Measurements from ENCODE around the gene BRD2.
A peak's percentile ranks its signal among the peaks of the same experiment; 100 is the strongest.

The BRD2 gene

DNA sequence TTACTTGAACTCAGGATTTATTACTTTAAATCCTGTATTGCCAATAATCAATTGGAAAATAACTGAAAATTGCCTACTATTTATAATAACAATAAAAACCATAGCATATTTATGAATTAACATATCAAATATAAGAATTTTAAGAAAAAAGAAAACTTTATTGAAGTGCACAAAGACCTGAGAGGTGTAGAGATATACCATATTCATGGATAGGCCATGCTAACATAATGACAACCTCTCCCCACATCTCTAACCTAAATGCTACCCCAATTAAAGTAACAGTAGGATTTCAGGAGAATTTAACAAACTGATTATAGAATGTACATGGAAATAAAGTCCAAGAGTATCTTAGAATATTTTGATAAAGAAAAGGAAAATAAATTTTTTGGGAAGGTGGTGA is 22.4 kb upstream of the BRD2 start:
- DNase-seq, result no peak

DNA sequence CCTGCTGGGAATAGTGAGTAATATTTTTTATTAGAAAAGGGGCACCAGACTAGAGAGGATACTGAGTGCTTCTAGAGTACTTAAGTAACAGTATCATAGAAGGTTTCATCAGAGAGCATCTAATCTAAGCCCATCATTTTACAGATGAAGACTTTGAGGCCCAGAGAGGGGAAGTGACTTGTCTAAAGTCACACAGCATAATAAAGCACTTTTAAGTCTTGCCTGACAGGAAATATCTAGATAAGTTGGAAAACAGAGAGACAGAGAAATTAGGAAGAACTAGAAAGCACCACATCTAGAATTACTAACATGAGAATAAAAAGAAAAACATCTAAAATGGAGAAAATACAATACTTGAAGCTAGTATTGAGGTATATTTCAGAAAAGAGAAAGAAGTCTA is 21.5 kb upstream of the BRD2 start:
- DNase-seq, result no peak

DNA sequence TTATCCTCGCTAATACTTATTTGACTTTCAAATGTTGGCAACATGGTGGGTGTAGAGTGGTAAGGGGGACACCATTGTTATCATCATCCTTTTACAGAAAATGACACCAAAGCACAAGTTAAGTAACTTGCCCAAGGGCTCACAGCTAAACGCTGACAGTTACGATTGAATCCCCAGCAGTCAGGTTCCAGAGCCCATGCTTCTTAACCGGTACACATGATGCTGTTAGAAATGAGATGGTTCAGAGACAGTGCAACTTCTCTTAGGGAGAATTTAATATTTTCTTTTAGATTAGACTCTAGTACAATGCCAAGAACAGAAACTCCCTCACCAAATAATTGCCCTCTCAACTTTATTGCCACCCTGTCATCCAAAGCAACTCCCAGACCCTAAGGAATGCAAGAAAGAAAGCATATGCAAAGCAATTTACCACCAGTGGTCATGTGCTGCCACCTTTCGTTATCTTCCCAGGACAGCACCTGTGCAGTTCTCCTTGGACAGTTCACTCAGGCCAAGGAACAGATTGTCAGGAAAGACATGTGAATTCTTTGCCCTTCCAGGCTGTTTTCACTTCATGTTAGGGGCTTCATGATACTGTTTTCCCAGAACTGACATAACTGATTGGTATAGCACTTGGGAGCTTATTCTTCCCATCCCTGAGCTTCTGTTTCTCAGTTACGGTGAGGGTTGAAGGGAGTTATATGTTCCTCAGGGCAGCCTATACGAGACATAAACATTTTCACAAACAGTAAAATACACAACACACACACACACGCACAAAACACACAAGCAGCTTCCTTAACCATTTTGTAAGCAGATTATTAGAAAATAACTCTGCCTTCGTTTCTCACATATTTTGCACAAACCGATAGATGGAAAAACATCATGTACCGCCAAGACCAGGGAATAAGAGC is 20.6 kb upstream of the BRD2 start:
- peak; percentile 50 for DNase-seq

DNA sequence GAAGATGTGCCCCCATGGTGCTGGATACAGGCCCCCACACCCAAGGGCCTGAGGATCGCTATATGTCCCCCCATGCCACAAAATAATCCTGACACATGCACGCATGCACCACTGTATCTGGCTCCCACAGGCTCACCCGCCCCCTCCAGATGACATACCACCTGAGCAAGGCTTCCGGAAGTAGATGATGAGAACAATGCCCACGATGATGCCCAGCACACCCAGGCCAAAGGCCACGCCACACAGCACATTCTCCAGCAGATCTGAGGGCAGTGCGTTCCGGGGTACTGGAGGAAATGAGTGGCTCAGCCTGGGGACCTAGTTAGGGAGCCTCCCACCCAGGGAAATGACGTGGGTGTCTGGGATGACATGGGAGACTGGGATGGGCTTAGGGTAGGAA is 19.3 kb upstream of the BRD2 start:
- DNase-seq, result no peak

DNA sequence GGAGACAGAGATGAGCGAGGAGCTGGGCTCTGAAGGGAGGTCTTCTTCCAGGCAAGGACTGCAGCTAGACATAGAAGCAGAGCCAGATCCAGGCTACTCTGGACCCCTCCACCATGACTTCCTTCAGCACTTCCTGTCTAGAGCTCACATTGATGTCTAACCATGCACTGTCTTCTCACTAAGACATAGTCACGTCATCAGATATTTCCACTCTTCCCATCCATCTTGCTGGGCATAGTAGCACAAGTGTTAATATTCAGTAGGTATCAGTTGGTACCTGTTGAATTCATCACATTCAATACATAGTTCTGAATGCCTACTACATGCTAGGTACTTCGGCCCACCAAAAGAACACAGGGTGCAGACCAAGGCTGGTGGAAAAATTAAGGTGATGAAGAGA is 18.4 kb upstream of the BRD2 start:
- DNase-seq, result no peak

DNA sequence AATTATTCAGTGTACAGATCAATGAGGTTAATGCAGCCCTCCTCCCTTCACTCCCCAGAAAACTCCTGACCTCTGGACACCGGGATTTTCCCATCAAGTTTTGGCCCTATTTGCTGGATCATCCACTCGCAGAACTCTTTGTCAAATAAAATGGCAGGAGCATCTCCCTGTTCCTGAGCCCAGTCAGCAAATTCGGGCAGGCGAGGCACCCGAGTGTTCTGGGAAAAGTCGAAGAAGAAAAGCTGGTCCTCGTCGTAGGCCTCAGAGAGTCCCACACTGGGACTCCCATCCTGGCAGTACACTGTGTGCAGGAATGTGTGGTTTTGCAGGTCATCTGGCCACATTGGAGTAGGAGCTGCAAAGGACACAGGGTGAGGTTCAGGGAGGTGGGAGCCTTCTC is 17.9 kb upstream of the BRD2 start:
- DNase-seq, result no peak

DNA sequence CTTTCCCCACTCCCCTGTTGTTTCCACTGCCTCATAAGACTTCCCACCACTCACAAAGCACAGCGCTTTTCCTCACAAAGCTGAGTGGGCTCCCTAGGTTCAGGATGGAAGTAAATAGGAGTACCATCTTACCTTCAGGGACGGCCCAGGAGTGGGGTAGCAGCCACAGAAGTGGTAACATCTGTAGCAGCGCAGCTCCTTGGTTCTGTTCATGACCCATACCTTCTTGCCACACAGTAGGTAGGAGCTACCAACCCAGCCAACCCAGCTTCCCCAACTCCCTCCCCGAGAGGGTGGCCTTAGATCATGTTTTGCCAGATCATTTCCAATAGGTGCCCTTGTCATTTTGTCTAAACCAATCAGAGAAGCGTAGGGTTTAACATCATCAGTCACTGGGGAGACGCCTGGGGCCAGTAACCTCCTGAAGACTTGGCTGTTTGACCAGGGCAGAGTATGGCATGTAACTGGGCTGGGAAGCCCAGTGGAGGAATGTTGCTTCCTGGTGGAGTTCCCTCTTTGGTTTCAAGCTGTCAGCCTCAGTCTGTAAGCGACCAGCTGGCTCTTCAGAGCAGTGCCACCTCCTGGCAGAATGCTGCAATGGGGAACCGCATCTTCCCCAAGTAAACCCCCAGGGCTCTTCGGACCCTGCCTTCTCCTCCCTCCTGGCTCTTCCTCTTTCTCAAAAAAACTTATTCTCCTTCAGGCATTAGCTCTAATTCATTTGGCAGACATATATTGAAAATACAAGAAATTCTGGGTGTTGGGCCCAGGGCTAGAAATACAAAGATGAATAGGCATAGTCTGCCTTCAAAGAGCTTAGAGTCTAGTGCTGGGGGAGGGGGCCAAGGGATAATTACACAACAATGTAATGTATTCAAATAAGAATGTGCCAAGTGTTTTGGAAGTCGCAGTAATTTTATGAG is 15.3 kb upstream of the BRD2 start, which contains the start of gene HLA-DMA:
HLA-DMA (minus strand) TSS at position 281 of the 923 bp plus-strand sequence; CDS start at position 220, 61 bp downstream.
- DNase-seq, result peak; percentile 58

DNA sequence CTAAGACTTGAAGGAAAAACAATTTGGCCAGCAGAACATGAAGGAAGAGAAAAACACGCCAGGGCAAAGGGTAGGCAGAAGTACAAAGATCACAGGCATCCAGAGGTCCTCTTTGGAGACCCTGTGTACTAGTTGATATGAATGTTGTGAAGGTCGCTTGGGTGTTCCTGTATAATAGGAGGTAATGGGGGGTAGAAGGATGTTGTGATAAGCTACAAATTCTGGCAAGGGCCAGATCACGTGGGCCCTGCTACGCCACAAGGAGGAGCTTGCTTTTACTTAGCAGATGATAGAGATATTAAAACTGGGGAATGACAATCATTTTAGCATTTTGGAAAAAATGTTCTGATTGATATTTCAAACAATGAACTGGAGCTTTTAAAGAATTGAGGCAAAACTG is 14.6 kb upstream of the BRD2 start:
- no peak for DNase-seq

DNA sequence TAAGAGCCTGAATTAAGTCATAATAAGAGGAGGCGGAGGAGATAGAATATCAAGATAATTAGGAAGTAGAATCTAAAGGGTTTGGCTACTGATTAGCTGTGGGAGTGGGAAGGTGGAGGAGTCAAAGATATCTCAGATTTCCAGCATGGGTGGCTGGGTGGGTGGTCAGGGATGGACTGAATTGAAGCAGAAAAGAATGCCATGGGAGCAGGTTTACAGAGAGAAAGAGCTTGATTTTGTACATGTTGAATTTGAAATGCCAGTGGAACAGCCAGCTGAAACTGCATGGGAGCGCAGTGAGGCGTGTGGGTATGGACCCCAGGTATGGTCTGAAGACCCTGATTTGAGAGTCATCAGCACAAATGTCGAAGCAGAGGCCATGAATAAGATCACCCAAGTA is 14.1 kb upstream of the BRD2 start:
- no peak for DNase-seq

DNA sequence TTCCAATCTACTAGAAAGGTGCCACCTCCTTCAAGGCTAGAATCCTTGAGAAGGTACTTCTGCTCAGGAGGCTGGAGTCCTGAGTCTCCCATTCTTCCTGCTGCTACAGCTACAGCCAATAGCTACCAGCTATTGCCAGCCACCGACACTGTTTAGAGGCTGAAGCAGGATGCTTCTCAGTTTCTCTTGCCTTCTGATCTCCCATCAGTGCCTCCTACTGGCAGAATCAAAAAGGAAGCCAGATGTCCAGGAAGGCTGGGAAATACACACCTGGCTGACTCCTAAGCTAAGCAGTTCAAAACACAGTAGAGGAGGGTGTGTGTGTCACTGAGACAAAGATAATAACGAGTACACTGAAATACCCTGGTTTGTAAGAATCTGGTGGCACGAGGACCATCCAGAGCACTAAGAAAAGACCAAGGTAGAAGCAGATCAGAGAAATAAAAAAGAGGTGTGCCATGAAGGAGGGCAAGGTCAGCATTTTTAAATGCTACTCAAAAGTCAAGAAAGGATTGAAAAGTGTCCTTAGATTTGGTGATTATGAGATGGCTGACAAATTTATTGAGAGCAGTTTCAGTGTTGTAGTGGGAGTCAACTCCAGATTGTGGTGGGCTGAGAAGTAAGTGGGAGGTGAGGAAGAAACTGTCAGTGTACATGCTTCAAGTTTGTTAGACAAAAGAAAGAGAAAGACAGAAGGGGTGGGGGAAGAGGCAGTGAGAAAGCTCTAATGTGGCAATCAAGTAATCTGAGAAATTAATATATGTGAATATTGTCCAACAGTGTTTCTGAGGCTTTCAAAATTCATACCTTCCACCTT is 13.2 kb upstream of the BRD2 start:
- peak; percentile 22 for DNase-seq

DNA sequence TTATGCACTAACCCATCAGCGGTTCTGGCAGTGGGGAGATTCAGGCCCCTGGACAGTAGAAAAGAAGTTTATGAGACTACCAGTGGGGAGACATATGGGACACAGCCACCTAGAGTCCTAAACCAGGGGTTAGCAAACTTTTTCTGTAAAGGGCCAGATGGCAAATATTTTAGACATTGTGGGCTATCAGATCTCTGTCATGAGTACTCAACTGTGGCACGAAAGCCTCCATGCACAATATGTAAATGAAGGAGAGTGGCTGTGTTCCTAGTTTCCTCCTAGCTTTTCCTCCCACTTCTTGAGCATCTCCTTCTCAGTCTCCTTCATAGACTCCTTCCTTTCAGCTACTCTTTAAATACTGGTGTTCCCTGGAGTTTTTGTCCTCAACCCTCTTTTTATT is 12.2 kb upstream of the BRD2 start:
- DNase-seq, result no peak

DNA sequence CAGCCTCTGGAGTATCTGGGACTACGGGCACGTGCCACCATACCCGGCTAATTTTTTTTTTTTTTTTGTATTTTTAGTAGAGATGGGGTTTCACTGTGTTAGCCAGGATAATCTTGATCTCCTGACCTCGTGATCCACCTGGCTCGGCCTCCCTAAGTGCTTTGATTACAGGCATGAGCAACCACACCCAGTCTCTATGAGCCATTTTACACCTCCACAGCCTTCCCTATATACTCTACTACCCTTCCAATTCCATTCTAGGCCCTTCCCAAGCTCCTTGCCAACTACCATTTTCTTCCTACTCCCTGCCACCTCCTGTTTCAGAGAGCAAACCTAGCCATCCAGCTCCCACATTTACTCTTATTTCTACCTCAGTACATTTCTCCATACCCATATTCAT is 7.8 kb upstream of the BRD2 start:
- DNase-seq, result no peak

DNA sequence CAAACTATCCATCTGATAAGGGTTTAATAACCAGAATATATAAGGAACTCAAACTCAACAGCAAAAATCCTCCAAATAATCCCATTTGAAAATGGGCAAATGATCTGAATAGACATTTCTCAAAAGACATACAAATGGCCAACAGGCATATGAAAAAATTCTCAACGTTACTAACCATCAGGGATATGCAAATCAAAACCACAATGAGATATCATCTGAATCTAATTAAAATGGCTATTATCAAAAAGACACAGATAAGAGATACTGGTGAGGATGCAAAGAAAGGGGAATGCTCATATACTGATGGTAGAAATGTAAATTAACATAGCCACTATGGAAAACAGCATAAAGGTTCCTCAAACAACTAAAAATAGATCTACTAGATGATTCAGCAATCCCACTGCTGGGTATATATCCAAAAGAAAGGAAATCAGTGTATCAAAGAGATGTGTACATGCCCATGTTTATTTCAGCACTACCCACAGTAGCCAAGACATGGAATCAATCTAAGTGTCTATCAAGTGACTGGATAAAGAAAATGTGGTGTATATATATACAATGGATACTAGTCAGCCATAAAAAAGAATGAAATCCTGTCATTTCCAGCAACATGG is 6.1 kb upstream of the BRD2 start:
- no peak for DNase-seq

DNA sequence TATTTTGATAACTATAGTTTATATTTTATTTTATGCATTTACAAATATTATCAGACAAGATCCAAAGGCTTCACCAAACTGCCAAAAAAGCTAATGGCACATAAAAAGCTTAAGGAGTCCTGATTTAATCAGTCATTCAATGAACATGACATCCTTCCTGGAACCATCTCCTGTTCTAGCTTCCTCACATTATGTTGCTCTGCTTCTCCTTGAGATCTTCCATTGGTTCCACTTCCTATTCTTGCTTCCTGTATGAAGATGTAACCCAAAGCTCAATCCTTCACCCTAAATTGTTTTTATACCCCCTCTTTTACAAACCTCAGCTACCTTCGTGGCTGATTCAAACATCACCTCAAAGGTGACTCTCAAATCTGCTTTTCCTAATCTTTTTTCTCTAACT is 4.5 kb upstream of the BRD2 start:
- DNase-seq, result no peak

DNA sequence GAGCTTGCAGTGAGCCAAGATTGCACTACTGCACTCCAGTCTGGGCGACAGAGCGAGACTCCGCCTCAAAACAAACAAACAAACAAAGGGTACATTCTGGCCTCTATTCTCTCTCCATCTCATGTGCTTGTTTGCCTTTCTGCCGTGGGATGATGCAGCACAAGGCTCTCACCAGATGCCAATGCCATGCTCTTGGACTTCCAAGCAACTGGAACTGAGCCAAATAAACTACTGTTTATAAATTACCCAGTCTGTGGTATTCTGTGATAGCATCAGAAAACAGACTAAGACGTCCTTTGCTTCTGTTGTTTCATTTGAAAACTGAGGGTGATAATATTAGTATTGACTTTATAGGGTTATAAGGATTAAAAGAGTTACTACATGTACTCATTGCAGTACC is 3.6 kb upstream of the BRD2 start:
- DNase-seq, result no peak

DNA sequence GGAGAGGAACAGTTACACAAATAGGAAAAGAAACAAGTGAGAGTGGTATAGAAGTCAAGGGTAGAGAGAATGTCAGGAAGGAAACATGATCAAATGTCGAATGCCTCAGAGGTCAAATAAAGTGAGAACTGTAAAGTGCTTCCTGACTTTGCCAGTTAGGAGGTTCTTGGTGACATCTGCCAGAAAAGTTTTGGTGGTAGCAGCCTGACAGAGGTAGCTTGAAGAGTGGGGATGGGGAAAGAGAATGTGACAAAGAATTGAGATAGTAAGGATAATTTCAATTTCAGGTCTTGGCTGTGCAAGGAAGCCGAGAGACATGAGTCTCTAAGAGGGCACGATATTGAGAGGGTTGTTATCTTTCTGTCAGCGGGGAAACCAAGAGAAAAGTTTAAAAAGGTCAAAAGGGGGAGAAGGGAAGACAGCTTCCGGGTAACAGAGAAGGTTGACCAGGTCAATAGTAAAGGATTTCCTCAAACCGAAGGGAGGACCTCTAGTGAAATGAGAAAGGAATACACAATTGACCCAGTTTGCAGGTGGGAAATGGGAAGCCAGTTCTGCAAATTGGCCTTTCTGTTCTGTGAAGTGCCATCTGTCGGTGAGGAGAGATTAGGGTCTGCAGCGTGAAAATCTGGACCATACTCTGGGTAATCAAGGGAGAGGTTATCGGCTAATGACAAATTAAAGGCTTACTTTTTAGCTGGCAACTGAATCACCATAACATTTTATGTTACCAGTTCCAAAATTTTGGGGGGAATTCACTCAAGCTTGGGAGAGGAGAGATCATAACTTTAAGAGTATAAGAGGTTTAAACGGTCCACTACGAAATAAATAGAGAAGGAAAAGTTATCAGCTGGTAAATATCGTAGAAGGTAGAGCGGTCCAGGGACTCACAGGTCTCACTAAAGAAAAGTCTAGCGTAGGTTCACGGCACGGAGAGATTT is 973 bp upstream of the BRD2 start:
- DNase-seq, result peak; percentile 49

DNA sequence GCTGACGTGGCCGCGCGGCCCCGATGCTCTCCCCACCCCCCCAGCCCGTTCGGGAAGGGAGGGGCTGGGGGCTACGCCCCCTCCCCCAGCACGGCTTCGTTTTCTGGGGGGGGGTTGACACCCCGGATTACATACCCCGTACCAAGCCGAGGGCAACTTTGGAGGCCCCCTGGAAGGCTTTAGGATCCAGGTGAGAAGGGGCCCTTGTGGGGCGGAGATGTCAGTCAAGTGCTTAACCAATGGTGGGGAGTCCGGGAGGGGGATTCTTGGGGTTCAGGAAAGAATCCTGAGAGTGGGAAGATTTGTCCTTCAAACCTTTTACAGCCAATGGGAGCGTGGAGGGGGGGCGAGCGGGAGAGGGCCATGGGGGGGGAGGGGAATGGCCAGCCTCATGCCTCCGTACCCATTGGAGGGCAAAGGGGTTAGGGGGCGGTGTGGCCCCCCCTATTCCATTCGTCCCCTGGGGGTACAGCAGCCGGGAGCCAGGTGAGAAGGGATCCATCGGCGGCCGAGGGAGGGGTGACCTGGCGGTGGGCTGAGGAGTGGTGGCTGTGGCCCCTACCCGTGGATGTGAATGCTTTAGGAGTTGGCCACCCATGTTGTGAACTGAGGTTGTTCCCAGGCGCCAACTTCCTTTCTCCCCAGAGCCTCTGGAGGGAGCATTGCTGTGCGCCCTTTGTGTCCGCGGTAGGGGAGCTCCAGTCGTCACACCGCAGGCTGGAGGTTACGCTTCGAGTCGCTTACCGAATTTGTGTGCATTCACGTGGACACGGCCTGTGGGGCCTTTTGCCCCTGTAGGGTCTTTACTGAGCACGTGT is 682 bp downstream of the BRD2 start:
- peak; percentile 87 for DNase-seq

DNA sequence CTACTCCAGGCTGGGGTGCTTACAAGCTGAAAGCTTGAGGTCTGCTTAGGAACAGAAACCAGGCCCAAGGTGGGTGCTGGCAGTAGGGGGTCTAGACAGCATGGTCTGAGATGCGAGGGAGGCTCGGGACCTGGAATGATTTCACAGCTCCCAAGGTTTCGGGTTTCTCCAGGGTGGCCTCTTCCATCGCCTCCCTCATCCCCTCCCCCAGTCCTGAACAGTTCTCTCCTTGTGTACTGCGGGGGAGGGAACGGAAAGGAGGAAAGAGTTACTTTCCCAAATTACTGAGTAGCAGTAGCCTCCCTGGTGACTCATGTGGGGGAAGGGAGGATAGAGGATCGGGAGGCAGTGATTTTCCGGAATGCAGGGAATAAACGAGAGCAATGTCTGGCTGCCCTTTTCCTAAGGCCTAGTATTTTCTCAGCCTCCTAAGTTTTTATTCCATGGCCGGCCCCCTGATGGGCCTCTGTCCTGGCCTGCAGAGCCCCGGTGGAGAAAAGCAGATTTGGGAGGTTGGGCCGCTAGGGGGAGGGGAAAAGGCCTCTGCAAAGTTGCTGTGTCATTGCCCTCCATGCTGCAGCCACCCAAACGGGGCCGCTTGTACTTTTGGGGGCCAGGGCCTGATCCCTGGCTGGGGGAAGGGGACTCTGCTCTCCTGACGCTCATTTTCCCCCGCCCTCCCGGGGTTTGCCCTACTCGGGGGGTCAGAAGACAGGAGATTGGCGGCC is 1.5 kb downstream of the BRD2 start:
- peak; percentile 96 for DNase-seq
